ENCODE data around the gene TMPRSS11A.

GRCh38 chr4:67929426-67929825 is 33.9 kb downstream of the TMPRSS11A start:
- TF ChIP-seq GATA2 (IDR thresholded peaks at IDR 0.05; ENCODE audit: low read depth, low read length) (no peak), GATA3 (IDR thresholded peaks at IDR 0.05; ENCODE audit: low read depth, low read length) (no peak)

All from SH-SY5Y (cell line).